Stimulated activated naive CD4-positive, alpha-beta T cell (primary cell): Measurements from ENCODE around the gene SLC25A21.

Experiments
- DNase-seq, 6 experiments: peaks; one replicate each; lab custom pipeline; 2025; lab: John Stamatoyannopoulos, UW

Gene SLC25A21

DNA sequence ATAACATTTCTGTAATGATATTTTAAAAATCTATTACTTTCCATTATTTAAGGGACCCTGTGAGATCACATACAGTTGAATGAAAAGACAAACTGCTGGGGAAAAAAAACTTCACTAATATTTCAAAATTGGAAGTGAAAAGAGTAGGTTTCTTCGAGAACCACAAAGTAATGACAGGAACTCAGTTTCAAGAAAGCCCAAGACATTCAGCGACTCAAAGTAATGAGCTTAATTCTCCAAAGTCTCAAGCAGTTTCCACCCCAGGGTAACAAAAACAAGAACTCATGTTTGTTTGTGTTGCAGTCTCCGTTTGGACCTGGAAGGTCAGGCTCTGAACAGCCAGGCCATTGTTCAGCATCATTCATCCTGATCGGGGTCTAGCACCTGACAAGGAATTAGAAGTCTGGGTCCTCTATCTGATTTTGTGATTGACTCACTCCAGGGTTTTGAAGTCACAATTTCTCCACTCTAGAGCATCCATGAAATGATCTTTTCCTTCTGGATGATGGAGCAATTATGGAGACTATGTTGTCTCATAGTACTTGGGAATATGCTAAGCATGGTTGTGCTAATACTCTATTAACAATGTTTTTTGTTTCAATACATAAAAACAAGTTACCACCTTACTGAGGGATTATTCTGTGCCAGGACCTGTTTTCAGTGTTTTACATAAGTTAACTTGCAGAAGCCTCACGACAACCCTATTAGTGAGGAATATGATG lies 126.9 kb downstream of the SLC25A21 start:
- no peak for DNase-seq

DNA sequence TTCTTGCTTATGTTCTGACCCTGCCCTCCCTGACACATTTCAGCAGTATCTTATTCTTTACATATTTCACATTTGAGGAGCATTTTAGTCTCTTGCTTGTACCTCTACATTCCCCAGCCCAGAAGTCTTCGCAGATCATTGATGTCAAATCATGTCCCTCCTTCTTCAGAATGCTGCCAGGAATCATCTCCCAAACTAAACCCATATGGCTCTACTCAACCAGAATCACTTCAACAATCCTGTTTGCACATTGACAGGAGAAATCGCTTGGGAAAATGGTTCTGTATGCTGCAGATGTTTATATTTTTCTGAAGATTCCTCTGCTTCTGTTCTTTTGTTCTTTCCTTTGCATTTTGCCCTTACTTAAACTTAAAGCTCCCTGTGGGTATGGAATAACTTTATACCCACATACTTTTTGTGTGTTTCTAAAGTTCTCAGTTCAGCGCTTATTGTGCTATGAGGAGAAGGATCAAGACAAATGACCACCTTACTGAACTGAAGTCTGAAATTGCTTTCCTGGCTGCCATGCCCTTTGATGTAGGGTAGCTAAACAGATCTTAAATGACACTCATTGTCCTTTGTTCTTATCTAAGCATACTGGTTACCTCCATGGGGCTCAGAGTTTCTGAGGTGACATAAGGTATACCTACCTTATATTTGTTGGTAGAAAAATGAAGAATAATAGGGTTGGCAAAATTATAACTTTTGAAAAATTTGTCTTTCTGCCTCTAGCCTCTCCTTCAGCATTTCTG lies 134.6 kb downstream of the SLC25A21 start:
- DNase-seq = no peak

GRCh38 chr14:37036669-37037341 lies 135.6 kb downstream of the SLC25A21 start:
- no peak for DNase-seq

DNA sequence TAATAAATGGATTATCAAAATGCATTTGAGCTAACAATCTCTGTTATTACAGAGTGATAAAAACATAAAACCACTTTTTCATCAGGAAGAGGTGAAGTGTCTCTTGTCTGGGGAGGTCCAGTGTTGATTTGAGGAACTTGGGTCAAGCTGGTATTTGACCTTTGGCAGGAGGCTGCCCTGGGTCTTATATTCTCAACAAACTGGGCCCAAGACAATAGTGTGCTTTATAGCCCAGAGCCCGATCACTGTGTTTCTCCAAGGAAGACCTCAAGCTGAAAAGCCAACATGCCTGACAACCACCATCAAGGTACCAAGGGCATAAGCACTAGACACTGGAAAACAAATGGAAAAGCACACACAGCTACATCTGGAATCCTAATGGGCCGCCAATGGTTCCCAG lies 137.0 kb downstream of the SLC25A21 start:
- DNase-seq = no peak

- no peak for DNase-seq
These were observed 137.8 kb downstream of the SLC25A21 start for GRCh38 chr14:37034410-37035285.

DNA sequence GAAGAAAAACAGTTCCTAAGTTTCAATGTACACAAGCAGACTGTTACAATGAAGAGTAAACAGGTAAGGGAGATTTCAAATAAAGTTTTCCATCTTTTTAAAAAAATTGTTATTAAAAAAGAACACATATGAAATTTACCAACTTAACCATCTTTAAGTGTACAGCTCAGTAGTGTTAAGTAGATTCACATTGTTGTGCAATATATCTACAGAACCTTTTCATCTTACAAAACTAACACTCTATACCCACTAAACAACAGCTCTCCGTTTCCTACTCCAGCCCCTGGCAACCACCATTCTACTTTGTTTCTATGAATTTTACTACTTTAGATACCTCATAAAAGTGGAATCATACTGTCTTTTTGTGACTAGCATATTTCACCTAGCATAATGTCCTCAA lies 139.5 kb downstream of the SLC25A21 start:
- no peak for DNase-seq

DNA sequence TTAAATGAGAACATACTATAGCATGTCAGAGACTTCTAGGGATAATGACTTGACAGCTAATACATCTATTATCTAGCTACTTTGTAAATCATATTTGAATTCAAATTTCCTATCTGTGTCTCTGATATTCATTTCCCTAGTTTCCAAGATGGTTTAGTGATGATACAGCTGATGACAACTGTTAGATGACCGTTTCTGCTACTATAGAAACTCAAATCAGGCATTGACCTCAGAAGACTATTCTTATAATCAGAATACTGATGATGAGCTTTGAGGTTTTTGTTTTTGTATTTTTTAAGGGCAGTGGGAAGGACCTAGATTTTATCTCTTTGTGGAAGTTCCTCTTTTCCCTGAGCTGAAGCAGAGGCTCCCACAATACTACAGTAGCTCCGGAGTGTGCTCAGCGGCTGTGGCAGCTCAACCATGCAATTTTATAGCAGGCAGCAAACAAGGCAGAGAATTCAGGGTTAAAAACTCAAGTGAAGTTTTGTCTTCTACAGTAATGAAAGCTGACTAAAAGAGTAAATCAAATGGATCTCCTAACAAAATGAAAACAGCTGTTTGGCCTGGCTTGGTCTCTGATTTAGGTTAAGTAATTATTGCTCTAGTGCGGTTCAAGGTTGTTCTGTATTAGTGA lies 145.1 kb downstream of the SLC25A21 start:
- DNase-seq = no peak

DNA sequence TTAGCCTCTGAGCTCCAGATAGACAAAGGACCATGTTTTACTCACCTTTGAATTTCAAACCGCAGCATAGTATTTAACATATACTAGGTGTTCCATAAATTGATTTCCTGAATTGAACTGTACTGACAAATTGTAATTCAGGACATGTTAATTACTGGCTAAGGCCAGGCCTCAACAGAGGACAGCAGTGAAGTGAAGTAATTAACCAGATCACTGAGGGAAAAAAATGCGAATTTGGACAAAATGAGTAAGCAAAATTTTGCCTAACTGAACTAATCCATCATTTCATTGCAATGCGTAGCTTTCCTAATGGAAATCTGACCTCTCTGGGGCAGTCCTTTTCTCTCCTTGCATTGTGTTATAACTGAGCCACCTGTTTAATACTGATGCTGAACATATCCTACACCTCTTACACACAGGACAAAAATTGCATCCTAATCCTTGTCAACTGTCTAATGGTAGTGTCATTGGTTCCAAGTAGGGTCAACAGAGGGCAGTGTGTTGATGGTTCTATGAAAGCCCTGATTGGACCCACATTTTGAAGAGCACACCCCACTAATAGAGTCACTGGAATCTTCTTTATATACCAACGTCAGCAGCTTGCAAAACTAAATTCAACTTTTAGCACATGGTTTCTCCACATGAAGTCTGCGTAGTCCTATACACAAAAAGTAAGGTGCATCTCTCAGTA lies 148.4 kb downstream of the SLC25A21 start:
- no peak for DNase-seq

DNA sequence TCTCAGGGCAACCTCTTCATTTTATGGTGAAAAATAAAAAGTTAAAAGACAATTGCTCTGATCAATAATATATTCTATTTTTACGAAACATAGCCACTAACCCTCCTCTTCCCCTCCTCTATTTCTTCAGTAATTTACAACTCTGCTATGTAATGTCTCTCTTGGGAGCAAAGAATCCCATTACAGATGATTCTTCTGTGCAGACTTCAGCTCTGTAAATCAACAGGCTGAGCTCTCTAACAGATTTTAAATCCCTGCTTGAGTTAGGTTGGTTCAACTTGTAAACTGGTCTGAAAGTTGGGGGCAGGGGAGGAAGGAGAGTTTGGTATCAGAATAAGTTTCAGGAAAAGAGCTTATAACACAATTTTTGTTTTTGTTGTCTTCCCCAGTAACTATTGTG lies 151.0 kb downstream of the SLC25A21 start:
- DNase-seq = no peak

GRCh38 chr14:37019488-37019887 lies 152.9 kb downstream of the SLC25A21 start:
- DNase-seq = no peak

- no peak for DNase-seq
These were observed 153.7 kb downstream of the SLC25A21 start for GRCh38 chr14:37018571-37019240.

- DNase-seq = no peak
These were observed 159.3 kb downstream of the SLC25A21 start for GRCh38 chr14:37013078-37013477.

- no peak for DNase-seq
These were observed 173.7 kb downstream of the SLC25A21 start for GRCh38 chr14:36998686-36999085.

DNA sequence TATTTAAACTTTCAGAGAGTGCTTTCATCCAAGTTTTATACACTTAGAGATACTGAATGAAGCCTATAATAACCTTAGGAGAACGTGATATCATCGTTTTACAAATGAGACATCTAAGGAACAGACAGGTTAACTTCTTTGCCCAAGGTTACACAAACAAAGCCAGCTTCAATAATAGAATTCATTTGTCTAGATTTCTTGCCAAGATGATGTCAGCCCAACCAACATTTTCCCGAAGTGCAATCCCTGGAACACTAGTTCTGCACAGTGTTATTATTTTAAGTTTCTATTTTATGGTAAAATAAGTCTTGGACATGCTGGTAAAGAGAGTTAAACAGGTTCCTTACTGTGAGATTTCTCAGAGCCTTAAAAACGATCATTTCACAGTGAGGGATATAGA lies 174.6 kb downstream of the SLC25A21 start:
- DNase-seq = no peak

- no peak for DNase-seq
These were observed 175.4 kb downstream of the SLC25A21 start for GRCh38 chr14:36996857-36997590.

GRCh38 chr14:36996133-36996856 lies 176.1 kb downstream of the SLC25A21 start:
- DNase-seq = no peak

DNA sequence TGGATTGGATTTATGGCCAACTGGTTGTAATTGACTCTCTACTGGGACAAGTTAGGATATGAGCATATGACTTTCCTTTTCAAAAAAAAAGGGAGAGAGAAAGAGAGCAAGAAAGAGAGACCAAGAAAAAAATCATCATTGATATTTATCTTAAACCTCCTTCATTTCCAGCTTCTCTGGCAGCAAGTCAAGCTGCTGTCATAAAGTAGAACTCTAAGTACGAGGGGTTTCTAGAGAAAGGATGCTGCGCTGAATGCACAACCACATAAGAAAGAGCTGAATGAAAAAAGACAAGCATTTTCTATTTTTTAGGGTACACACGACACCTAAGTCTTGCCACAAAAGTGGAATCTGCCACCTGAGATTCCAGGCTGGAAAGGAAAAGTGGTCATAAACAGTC lies 182.6 kb downstream of the SLC25A21 start:
- no peak for DNase-seq

DNA sequence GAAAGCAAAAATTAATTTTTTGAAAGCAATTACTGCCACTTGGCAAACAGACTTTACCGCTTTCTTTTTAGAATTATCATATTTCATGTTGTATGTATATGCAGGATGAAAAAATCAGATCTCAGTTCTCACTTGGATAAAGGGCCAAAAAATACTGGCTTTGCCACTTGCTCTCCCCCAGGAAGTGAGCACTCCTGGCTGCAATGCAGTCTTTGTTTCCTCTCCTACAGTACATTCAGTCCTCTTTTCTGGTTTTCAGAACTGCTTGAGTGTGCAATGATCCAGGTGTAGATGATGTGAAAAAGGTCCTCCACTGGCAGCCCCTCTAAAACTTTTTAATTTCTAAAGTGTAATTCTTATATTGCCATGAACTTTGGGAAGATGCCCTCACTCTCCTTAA lies 183.4 kb downstream of the SLC25A21 start:
- DNase-seq = no peak

GRCh38 chr14:36988568-36988967 lies 183.8 kb downstream of the SLC25A21 start:
- no peak for DNase-seq
